ENCODE data around the gene CFAP68.

GRCh38 chr11:111926505-111927391 is 47.4 kb downstream of the CFAP68 start:
- peak in 1 of 5 experiments; percentile 31 for TF ChIP-seq CTCF (IDR thresholded peaks at IDR 0.05)
- peak; percentile 80 to 89 for TF ChIP-seq POLR2A (IDR thresholded peaks at IDR 0.05)

Data from tibial nerve (tissue), 3 donors.